Hematopoietic multipotent progenitor cell treated with erythropoietin and hydrocortisone succinate and interleukin-3 and kit ligand, for 4 days (in vitro differentiated cells): ENCODE data around the gene CCDC169.
"Not testable (repeated sequence)": the region's sequence is repeated elsewhere in the genome, so short reads cannot be mapped to it uniquely, and the experiment has no call there.

Source experiments
- DNase-seq: peaks from one replicate; pipeline ENCODE4 v3.0.0-alpha.2; 2015

CCDC169 gene

GRCh38 chr13:36297366-36298338 is at the start of gene CCDC169:
TSS of gene CCDC169 (minus strand) at chr13:36297814. CDS start at chr13:36297719, 95 bp downstream.
- DNase-seq: peak; percentile 92

GRCh38 chr13:36346222-36347083 is 48.8 kb upstream of the CCDC169 start, which contains the start of gene SPART:
TSS of gene SPART (minus strand) at chr13:36346394. CDS start at chr13:36335830, 10,564 bp downstream.
- peak; percentile 97 for DNase-seq

- peak; percentile 89 for DNase-seq
These were observed 48.0 kb upstream of the CCDC169 start for GRCh38 chr13:36345438-36346221.

- peak; percentile 55 for DNase-seq
These were observed 47.3 kb upstream of the CCDC169 start for GRCh38 chr13:36344886-36345437.

- DNase-seq: peak; percentile 56
These were observed 46.6 kb upstream of the CCDC169 start for GRCh38 chr13:36344173-36344572.

GRCh38 chr13:36343766-36344165 is 46.2 kb upstream of the CCDC169 start:
- no peak for DNase-seq

GRCh38 chr13:36342715-36343114 is 45.1 kb upstream of the CCDC169 start:
- no peak for DNase-seq

- no peak for DNase-seq
These were observed 44.1 kb upstream of the CCDC169 start for GRCh38 chr13:36341718-36342117.

GRCh38 chr13:36339600-36340155 is 42.1 kb upstream of the CCDC169 start:
- DNase-seq: no peak

- no peak for DNase-seq
These were observed 40.5 kb upstream of the CCDC169 start for GRCh38 chr13:36337938-36338641.

- DNase-seq: no peak
These were observed 35.4 kb upstream of the CCDC169 start for GRCh38 chr13:36332986-36333385.

GRCh38 chr13:36332255-36332654 is 34.6 kb upstream of the CCDC169 start:
- not testable (repeated sequence) for DNase-seq

GRCh38 chr13:36331280-36331679 is 33.7 kb upstream of the CCDC169 start:
- DNase-seq: no peak

- no peak for DNase-seq
These were observed 31.7 kb upstream of the CCDC169 start for GRCh38 chr13:36329361-36329760.

- DNase-seq: no peak
These were observed 31.2 kb upstream of the CCDC169 start for GRCh38 chr13:36328821-36329220.

- no peak for DNase-seq
These were observed 28.3 kb upstream of the CCDC169 start for GRCh38 chr13:36325912-36326311.

GRCh38 chr13:36324881-36325280 is 27.3 kb upstream of the CCDC169 start:
- not testable (repeated sequence) for DNase-seq

- DNase-seq: no peak
These were observed 26.4 kb upstream of the CCDC169 start for GRCh38 chr13:36323951-36324566.

GRCh38 chr13:36323408-36323807 is 25.8 kb upstream of the CCDC169 start:
- DNase-seq: no peak

- DNase-seq: peak; percentile 28
These were observed 22.2 kb upstream of the CCDC169 start for GRCh38 chr13:36319793-36320192.
